HG03457 (cell line): ENCODE measurements around the gene TM4SF4.

Experiments
- ATAC-seq: cut with Tn5 transposase; IDR thresholded peaks from one replicate; pipeline ENCODE4 v1.9.1; 2021; ENCODE audit warnings: moderate number of reproducible peaks; ENCODE audit not compliant: unreplicated experiment

The TM4SF4 gene

GRCh38 chr3:149480326-149481017 is 6.0 kb downstream of the TM4SF4 start:
- ATAC-seq: peak; percentile 94

DNA sequence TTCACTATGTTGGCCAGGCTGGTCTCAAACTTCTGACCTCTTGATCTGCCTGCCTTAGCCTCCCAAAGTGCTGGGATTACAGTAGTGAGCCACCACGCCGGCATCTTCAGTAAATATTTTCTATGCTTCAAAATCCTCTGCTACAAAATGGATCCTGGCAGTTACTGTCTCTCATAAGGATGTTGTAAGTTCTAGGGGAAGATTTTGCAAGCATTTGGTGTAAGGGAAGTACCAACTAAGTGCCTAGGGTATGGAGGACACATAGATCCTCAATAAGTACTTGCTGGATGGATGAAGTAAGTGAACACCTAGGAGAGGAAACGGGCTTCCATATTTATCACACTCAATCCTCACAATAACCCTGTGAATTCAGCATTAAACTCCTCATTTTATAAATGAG is 6.6 kb downstream of the TM4SF4 start:
- ATAC-seq: no peak

DNA sequence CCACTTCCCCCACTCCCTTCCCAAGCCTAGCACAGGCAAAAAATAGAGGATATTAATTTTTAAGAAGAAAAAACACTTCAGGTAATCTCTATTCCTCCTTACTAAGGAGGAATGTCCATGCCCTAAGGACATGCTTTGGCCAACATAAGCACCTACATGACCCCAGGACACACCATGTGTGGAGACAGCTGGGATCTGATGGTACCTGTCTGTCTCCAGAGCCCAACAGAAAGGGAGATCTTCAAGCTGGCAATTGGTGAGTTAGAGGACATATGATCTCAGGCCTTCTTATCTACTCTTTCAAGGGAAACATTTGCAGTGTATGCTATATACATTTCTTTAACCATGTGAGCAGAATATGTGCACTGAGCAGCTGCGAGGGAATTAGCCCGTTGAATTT is 7.0 kb downstream of the TM4SF4 start:
- no peak for ATAC-seq

DNA sequence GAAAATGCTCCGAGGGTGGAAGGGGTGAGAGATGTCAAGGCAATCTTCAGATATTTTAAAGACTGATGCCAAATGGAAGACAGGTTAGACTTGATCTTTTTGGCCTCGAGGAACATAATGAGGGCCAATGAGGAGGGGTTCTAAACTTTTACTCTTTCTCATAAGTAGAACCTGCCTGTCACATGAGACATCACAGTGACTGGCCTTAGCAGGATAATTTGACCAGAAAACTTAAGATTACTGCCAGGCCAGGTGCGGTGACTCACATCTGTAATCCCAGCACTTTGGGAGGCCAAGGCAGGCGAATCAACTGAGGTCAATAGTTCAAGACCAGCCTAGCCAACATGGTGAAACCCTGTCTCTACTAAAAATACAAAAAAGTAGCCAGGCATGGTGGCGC is 12.2 kb downstream of the TM4SF4 start:
- no peak for ATAC-seq

GRCh38 chr3:149487598-149488197 is 13.2 kb downstream of the TM4SF4 start:
- peak; percentile 54 for ATAC-seq

- no peak for ATAC-seq
These were observed 14.7 kb downstream of the TM4SF4 start for GRCh38 chr3:149489060-149489690.

GRCh38 chr3:149490260-149490971 is 15.9 kb downstream of the TM4SF4 start:
- no peak for ATAC-seq

DNA sequence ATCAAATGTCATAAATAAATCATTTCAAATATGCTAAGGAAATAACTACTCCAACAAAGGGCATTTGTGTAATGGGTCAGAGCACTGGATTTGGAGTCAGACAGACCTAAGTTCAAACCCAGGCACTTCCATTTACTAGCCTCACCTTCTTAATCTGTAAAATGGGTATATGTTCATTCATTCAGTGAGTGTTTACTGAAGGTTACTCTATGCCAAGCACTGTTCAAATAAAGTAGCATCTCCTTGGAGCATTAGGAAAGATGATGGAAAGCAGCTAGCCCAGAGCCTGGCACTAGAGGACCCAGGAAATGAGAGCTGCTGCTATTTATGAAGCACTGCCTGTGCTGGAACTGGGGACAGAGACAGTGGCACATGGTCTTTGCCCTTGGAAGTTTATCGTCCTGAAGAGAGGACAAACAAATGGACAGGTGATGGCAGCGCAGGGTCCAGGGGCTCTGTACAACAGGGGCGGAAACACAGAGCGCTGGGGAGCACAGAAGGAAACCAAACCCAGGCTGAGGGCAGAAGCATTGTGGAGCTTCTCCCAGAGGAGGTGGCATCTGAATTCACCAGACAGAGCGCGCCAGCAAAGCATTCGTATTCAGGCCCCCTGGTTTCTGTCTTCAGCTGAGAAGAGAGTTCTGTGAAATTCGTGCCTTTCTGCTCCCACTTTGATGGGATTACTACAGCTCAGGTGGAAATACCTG is 19.0 kb downstream of the TM4SF4 start:
- no peak for ATAC-seq

GRCh38 chr3:149494022-149494758 is 19.7 kb downstream of the TM4SF4 start:
- ATAC-seq: no peak

GRCh38 chr3:149494759-149495580 is 20.5 kb downstream of the TM4SF4 start:
- no peak for ATAC-seq

GRCh38 chr3:149495581-149496125 is 21.2 kb downstream of the TM4SF4 start:
- ATAC-seq: no peak

DNA sequence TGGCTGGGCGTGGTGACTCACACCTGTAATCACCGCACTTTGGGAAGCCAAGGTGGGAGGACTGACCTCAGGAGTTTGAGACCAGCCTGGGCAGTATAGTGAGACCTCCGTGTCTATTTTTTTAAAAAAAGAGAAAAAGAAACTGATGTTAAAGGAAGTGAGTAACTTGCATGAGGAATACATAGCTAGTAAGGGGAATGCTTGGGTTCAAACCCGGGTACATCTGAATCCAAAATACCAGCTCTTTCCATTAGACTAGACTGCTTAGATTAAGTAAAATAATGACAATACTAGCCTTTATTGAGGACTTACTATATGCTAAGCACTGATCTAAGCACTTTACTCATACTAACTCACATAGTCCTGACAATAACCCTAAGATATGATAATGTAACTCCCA is 22.4 kb downstream of the TM4SF4 start:
- ATAC-seq: no peak

- ATAC-seq: no peak
These were observed 23.6 kb downstream of the TM4SF4 start for GRCh38 chr3:149497966-149498670.

DNA sequence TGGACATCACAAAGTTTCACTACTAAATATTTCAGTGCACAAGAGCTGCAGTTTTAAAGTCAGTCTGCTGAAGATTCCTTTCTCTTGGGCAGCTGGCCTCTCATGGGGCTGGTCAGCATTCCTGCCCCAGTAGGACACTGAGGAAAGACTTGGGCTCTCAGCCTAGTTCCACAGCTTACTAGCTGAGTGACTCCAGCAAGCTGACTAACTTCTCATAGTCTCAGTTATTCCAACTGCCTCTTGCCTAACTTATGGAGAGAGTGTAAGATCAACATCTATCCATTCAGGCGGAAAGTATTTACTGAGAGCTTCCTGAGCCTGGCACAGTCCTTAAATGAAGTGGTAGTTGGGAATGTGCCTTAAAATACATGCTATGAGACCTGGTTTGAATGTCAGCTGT is 27.0 kb downstream of the TM4SF4 start:
- no peak for ATAC-seq

GRCh38 chr3:149502438-149502837 is 27.9 kb downstream of the TM4SF4 start:
- ATAC-seq: no peak

- ATAC-seq: no peak
These were observed 32.0 kb downstream of the TM4SF4 start for GRCh38 chr3:149506540-149506939.

GRCh38 chr3:149506965-149507364 is 32.5 kb downstream of the TM4SF4 start:
- no peak for ATAC-seq

DNA sequence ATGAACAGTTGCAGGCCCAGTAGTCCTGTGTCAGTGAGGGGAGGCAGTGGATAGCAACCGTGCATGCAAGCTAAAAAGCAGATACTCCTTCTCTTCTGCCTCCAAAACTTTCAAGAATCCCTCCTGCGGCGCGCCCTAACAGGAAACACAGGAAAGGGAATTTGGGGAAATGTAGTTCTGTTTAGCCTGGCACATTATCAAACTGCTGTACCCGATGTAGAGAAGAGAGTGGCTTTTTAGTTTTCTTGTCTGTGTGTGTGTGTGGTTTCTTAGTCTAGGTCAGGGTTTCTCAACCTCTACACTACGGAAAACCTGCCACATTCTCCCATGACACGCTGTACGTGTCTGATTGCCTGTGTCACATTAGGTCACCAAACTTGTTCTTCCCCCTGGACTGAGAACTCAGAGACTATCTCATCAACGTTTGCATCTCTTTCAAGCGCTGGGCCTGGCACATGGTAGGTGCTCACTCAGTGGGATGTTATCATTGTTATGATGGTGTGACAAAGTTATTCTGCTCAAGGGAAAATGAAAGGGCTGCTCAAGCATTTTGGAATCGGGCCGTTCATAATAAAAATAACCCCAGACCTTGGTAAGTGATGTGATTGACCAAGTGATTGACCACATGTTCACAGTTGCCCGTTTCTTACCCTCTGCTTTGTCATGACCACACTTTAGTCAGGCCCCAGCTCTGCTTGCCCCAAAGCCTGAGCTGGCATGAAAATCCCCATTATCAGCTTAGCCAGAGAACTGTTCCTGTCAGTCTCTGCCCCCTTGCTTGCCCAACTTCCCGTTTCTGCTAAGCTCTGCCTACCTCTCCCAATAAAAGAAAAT is 33.2 kb downstream of the TM4SF4 start:
- no peak for ATAC-seq
